22Rv1 (cell line): ENCODE measurements around the gene CCDC86.
"Not testable (repeated sequence)": the region's sequence is repeated elsewhere in the genome, so short reads cannot be mapped to it uniquely, and the experiment has no call there.

ENCODE experiments used
- H3K27ac ChIP-seq: fragments of 450-650 bp; 2 replicates; pipeline ENCODE4 v1.5.1; 2017
- CTCF ChIP-seq: fragments of 450-650 bp; IDR thresholded peaks from 2 replicates; pipeline ENCODE4 v1.5.1; 2017; ENCODE audit warnings: mild to moderate bottlenecking
- ZFX ChIP-seq: fragments of 450-650 bp; IDR thresholded peaks from 2 replicates; pipeline ENCODE4 v1.6.1; 2017; ENCODE audit warnings: antibody characterized with exemption, borderline replicate concordance

The CCDC86 gene

DNA sequence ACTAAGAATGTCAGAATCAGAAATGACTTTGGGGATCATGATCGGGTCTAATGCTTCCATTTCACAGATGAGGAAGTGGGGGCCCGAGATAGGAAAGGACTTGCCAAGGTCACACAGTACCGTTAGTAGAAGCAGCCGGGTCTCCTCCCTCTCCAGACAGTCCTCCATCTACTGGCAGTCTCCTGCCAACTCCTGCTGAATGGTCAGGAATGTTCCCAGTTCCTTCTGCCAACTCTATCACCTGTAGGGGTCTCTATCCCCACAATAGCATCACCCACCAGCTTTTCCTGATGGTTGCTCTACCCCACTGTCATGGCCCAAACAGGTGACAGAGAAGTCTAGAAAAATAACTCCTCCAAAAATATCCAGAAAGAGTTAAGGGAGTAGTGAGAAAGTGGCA lies 23.9 kb upstream of the CCDC86 start:
- no peak overlapping the region for H3K27ac ChIP-seq
- TF ChIP-seq CTCF, result no peak
- TF ChIP-seq ZFX, result no peak

GRCh38 chr11:60821827-60822599 lies 19.9 kb upstream of the CCDC86 start:
- H3K27ac ChIP-seq, result no peak overlapping the region
- TF ChIP-seq ZFX (no peak), CTCF (no peak)

GRCh38 chr11:60823745-60824306 lies 18.1 kb upstream of the CCDC86 start:
- not testable (repeated sequence) for H3K27ac ChIP-seq

- no peak overlapping the region for H3K27ac ChIP-seq
- TF ChIP-seq CTCF (no peak), ZFX (no peak)
Observed at GRCh38 chr11:60825118-60825517, 16.8 kb upstream of the CCDC86 start.

GRCh38 chr11:60825790-60826189 lies 16.1 kb upstream of the CCDC86 start:
- no peak for TF ChIP-seq ZFX
- no peak for TF ChIP-seq CTCF

DNA sequence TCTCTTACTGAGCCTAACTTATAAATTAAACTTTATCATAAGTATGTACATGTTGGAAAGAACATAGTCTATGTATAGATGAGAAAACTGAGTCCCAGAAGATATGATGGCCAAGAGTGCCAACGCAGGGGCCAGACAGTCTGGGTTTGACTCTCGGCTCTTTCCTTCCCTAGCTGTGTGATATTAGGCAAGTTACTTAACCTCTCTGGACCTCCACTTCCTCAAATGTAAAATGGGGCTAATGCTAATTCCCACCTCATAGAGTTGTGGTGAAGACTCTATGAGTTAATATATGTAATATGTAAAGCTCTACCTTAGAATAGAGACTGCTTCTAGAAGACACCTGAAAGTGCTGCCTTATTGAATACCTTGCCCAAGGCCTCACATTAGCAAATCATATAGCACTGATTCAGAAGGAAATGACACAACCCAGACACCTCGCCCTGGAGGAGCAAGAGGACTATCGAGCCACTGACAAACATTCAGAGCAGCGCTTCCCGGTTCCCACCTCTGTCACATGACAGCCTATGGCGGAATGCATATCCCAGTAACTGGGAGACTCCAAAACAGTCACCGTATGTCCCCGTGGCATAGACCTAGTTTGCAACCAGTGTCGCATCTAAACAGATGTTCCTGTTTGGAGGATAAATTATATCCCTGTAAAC lies 11.3 kb upstream of the CCDC86 start:
- H3K27ac ChIP-seq, result no peak overlapping the region
- TF ChIP-seq CTCF (no peak), ZFX (no peak)

More at GRCh38 chr11:60825790-60826189, 16.1 kb upstream of the CCDC86 start:
- H3K27ac ChIP-seq, result no peak overlapping the region

DNA sequence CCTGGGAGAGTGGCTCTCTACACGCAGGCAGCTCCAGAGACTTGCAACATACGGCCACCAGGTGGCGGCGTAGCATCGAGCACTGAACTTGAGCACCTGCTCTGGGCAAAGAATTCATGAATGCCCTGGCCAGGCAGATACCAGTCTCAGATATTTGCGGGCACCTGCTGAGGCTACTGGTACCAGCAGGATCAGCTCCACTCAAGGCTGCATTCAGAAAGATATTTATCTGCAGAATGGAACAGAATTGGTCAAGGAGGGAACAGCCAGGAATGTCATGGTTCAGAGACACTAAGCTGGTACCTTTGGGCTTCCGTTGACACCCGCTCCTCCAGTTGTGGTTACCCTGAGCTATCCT lies 10.8 kb upstream of the CCDC86 start:
- TF ChIP-seq ZFX (no peak), CTCF (peak; percentile 92)

More for the DNA sequence above, 10.8 kb upstream of the CCDC86 start:
- no peak overlapping the region for H3K27ac ChIP-seq
